Ovary (tissue), 3 donors: ENCODE data around the gene RASA4B.
"Not testable (repeated sequence)": the region's sequence is repeated elsewhere in the genome, so short reads cannot be mapped to it uniquely, and the experiment has no call there.

Experiments
- EP300 ChIP-seq: sonication (generic); formaldehyde crosslinking; IDR thresholded peaks from one replicate; pipeline ENCODE4 v1.6.1; 2017; ENCODE audit warnings: antibody characterized with exemption
- TF ChIP-seq, protein P1 (sequence below), 3 donors: fragments of 450-650 bp in 2 of 3; fragments of 200-600 bp in 1 of 3; IDR thresholded peaks; one replicate each; pipeline versions ENCODE4 v1.5.1 to v1.8.0; 2016 to 2022; ENCODE audit warnings: antibody characterized with exemption in 3 of 3, mild to moderate bottlenecking in 1 of 3
- donor health status: DM: no; HTN: no; CAD: no.

DNA sequence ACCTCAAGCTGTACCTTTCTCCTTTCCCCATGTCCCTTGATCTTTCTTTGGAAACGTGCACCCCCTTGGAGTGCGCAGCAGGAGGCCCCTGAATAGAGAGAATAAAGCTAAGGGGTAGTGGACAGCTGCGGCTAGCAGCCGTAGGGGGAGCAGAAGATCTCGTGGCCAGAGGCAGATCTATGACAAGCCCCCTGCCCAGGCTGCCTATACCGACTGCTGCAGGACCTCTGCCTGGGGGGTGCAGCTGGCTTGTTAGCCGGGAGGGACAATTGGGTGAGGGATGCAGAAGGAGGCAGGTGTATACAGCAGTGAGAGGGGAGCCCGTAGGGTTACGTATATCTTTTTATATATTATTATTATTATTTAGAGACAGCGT lies 38.4 kb downstream of the RASA4B start:
- TF ChIP-seq, protein P1, sequence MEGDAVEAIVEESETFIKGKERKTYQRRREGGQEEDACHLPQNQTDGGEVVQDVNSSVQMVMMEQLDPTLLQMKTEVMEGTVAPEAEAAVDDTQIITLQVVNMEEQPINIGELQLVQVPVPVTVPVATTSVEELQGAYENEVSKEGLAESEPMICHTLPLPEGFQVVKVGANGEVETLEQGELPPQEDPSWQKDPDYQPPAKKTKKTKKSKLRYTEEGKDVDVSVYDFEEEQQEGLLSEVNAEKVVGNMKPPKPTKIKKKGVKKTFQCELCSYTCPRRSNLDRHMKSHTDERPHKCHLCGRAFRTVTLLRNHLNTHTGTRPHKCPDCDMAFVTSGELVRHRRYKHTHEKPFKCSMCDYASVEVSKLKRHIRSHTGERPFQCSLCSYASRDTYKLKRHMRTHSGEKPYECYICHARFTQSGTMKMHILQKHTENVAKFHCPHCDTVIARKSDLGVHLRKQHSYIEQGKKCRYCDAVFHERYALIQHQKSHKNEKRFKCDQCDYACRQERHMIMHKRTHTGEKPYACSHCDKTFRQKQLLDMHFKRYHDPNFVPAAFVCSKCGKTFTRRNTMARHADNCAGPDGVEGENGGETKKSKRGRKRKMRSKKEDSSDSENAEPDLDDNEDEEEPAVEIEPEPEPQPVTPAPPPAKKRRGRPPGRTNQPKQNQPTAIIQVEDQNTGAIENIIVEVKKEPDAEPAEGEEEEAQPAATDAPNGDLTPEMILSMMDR (IDR thresholded peaks at IDR 0.05) = not testable (repeated sequence)
- not testable (repeated sequence) for TF ChIP-seq EP300
